ENCODE data around the gene PECR. TPM values are rescaled to one million over a fixed set of nuclear protein-coding genes. Genes with fewer than 3 reads are reported as not detected.

The PECR gene
- total RNA-seq, 1 experiment from 2014 or later = 15.3 TPM

GRCh38 chr2:216121255-216121654 lies 39.6 kb upstream of the PECR start:
- no peak overlapping the region for H2BK5ac ChIP-seq (ENCODE audit: insufficient read length, low read length)
- Mint-ChIP-seq H3K36me3 (ENCODE audit: insufficient read depth in 1 of 3, low read depth in 3 of 3) (peaks cover 76 to 100% (median 93%) of the 10 kb centered on the region in 3 experiments; a peak in 6 of 7 replicates), H3K4me1 (peaks cover 9 to 12% of the 10 kb centered on the region in 2 experiments), H3K27ac (peak overlapping the region; percentile 3 to 72 (median 63); a peak in 4 of 7 replicates), H3K27me3 (ENCODE audit: low read depth) (no peaks in the 10 kb centered on the region), H3K9me3 (no peaks in the 10 kb centered on the region), H3K4me3 (no peak overlapping the region)
- H2AFZ ChIP-seq (ENCODE audit: low read length) = no peak overlapping the region
- no peaks in the 10 kb centered on the region for H3K27me3 ChIP-seq (ENCODE audit: insufficient read depth, low read length)
- H2BK12ac ChIP-seq (ENCODE audit: insufficient read length, low read depth, low read length) = no peak overlapping the region
- H3K14ac ChIP-seq (ENCODE audit: insufficient read depth, low read length) = no peak overlapping the region
- no peak overlapping the region for H3K9ac ChIP-seq (ENCODE audit: extremely low read depth, insufficient read length, low read length)
- H3K18ac ChIP-seq (ENCODE audit: insufficient read length, low read depth, low read length) = no peak overlapping the region
- H3K56ac ChIP-seq (ENCODE audit: insufficient read length, low read depth, low read length) = no peak overlapping the region
- no peak overlapping the region for H2BK120ac ChIP-seq (ENCODE audit: low read depth, low read length, poor library complexity, severe bottlenecking)
- TF ChIP-seq CTCF (conservative IDR thresholded peaks at IDR 0.05) = no peak
- H3K23ac ChIP-seq (ENCODE audit: insufficient read length, low read depth, low read length) = no peak overlapping the region
- no peaks in the 10 kb centered on the region for H3K9me3 ChIP-seq (ENCODE audit: control insufficient read depth, low read depth, low read length)
- no peak overlapping the region for H4K91ac ChIP-seq (ENCODE audit: insufficient read length, low read depth, low read length)
- H3K4me2 ChIP-seq (ENCODE audit: insufficient read depth, insufficient read length, low read length) = no peak overlapping the region
- peaks cover 13% of the 10 kb centered on the region; the same call in 1 of the 2 replicates for H3K79me2 ChIP-seq (ENCODE audit: insufficient read depth, low read length)
- peak overlapping the region; percentile 10 for H3K27ac ChIP-seq (ENCODE audit: insufficient read length, low read depth, low read length)
- no peaks in the 10 kb centered on the region for H4K20me1 ChIP-seq (ENCODE audit: control insufficient read depth, insufficient read depth, insufficient read length)
- WGBS (ENCODE audit: extremely low coverage, insufficient read length, low lambda C conversion rate) = no CpG with 5 or more reads among the region's 3 CpGs
- H4K5ac ChIP-seq (ENCODE audit: insufficient read length, low read depth, low read length) = no peak overlapping the region
- H3T11ph ChIP-seq (ENCODE audit: low read length) = no peak overlapping the region
- no peaks in the 10 kb centered on the region for H3K4me1 ChIP-seq (ENCODE audit: insufficient read depth, low read length)
- peaks cover 14% of the 10 kb centered on the region for H3K79me1 ChIP-seq (ENCODE audit: insufficient read depth, low read depth, low read length, poor library complexity, severe bottlenecking)
- H2BK15ac ChIP-seq (ENCODE audit: low read depth, low read length) = no peak overlapping the region
- no peak for DNase-seq
- no peak overlapping the region for H2AK5ac ChIP-seq (ENCODE audit: insufficient read length, low read length)
- H3K23me2 ChIP-seq (ENCODE audit: insufficient read length, low read depth, low read length, poor library complexity, severe bottlenecking) = no peaks in the 10 kb centered on the region
- H3K4ac ChIP-seq (ENCODE audit: low read depth, low read length) = no peak overlapping the region
- H4K8ac ChIP-seq (replicated peaks; ENCODE audit: insufficient read length, low read depth, low read length) = no peak overlapping the region
- H2BK20ac ChIP-seq (ENCODE audit: low read depth, low read length, poor library complexity, severe bottlenecking) = no peak overlapping the region

All from H9 (cell line).